ENCODE results near the gene BRSK2. TPM values are rescaled to one million over a fixed set of nuclear protein-coding genes. Genes with fewer than 3 reads are reported as not detected.

The BRSK2 gene
- total and polyA plus RNA-seq, 4 donors, result 0.35 to 0.56 (median 0.52) TPM

- 84 to 85% methylated on average over 12 of the region's 12 CpGs for WGBS, 2 donors
- DNase-seq (no peak), ATAC-seq (ENCODE audit: insufficient read depth, low FRiP score) (no peak)
- no peaks in the 10 kb centered on the region for H3K9me3 ChIP-seq (ENCODE audit: control insufficient read depth in 4 of 4, insufficient read depth in 3 of 4, low read length in 3 of 4)
- H3K9ac ChIP-seq (ENCODE audit: insufficient read depth in 1 of 2, low read length in 2 of 2), result no peak overlapping the region
- H3K27ac ChIP-seq (ENCODE audit: low read depth in 1 of 2, low read length in 1 of 2), result no peak overlapping the region
- H3K36me3 ChIP-seq (ENCODE audit: control insufficient read depth in 4 of 4, insufficient read depth in 4 of 4, low read length in 4 of 4), result peaks cover 0 to 5% (median 0%) of the 10 kb centered on the region in 4 donors
- H3K4me3 ChIP-seq, result no peak overlapping the region
- no peak for TF ChIP-seq CTCF (IDR thresholded peaks at IDR 0.05; ENCODE audit: control extremely low read depth, extremely low read depth)
- no peaks in the 10 kb centered on the region for H3K27me3 ChIP-seq (ENCODE audit: control insufficient read depth in 3 of 3, insufficient read depth in 3 of 3, low read length in 2 of 3)
- peaks cover 2 to 38% (median 20%) of the 10 kb centered on the region in 5 donors for H3K4me1 ChIP-seq (ENCODE audit: control insufficient read depth in 5 of 5, insufficient read depth in 5 of 5, low read length in 5 of 5)
These were observed 122.3 kb downstream of the BRSK2 start for GRCh38 chr11:1511937-1512496.

Other genes starting within 250 kb of the BRSK2 start
- under 1 TPM; 0.46 to 0.77 TPM for gene MUC5AC, start 232.0 kb upstream of the BRSK2 start, total RNA-seq
- gene MUC5AC, start 232.0 kb upstream of the BRSK2 start, polyA plus RNA-seq, result 1 to 10 TPM; 1.2 to 1.3 TPM
- 100 to 1,000 TPM in 1 of 2 donors, 10 to 100 TPM in 1; 41.3 to 181 TPM for gene MUC5B, start 166.9 kb upstream of the BRSK2 start, total RNA-seq
- gene MUC5B, start 166.9 kb upstream of the BRSK2 start, polyA plus RNA-seq, result 10 to 100 TPM in 1 of 2 donors, 1 to 10 TPM in 1; 5.6 to 15.0 TPM
- gene TOLLIP, start 80.3 kb upstream of the BRSK2 start, total RNA-seq, result 10 to 100 TPM; 26.9 to 79.4 TPM
- gene TOLLIP, start 80.3 kb upstream of the BRSK2 start, polyA plus RNA-seq, result 10 to 100 TPM; 39.2 to 47.7 TPM
- 10 to 100 TPM; 34.3 to 38.5 TPM for gene MOB2, start 96.8 kb downstream of the BRSK2 start, total RNA-seq
- gene MOB2, start 96.8 kb downstream of the BRSK2 start, polyA plus RNA-seq, result 10 to 100 TPM; 31.6 to 45.2 TPM
- 10 to 100 TPM in 1 of 2 donors, 1 to 10 TPM in 1; 2.0 to 17.0 TPM for gene DUSP8, start 182.3 kb downstream of the BRSK2 start, total RNA-seq
- 1 to 10 TPM; 3.5 to 9.1 TPM for gene DUSP8, start 182.3 kb downstream of the BRSK2 start, polyA plus RNA-seq
- gene KRTAP5-1, start 195.3 kb downstream of the BRSK2 start, total RNA-seq, result not detected
- gene KRTAP5-1, start 195.3 kb downstream of the BRSK2 start, polyA plus RNA-seq, result not detected
- gene KRTAP5-2, start 208.4 kb downstream of the BRSK2 start, total RNA-seq, result not detected
- under 1 TPM in 1 of 2 donors, not detected in 1; 0.12 TPM for gene KRTAP5-2, start 208.4 kb downstream of the BRSK2 start, polyA plus RNA-seq
- not detected for gene KRTAP5-3, start 218.5 kb downstream of the BRSK2 start, total RNA-seq
- gene KRTAP5-3, start 218.5 kb downstream of the BRSK2 start, polyA plus RNA-seq, result not detected
- gene KRTAP5-4, start 232.2 kb downstream of the BRSK2 start, total RNA-seq, result not detected
- not detected for gene KRTAP5-4, start 232.2 kb downstream of the BRSK2 start, polyA plus RNA-seq
- not detected for gene KRTAP5-5, start 239.8 kb downstream of the BRSK2 start, total RNA-seq
- not detected for gene KRTAP5-5, start 239.8 kb downstream of the BRSK2 start, polyA plus RNA-seq

Measured in lung (tissue), 12 donors.